Measurements from ENCODE around the gene PDE9A. TPM values are rescaled to one million over a fixed set of nuclear protein-coding genes. Genes with fewer than 3 reads are reported as not detected.

Gene PDE9A
- polyA plus RNA-seq, 1 donor, result 44.3 TPM

- DNase-seq, result no peak
Measured at GRCh38 chr21:42657676-42658319, 4.4 kb downstream of the PDE9A start.

- no peak for DNase-seq
Measured at GRCh38 chr21:42658320-42659105, 5.1 kb downstream of the PDE9A start.

- no peak for DNase-seq
Measured at GRCh38 chr21:42659416-42660117, 6.1 kb downstream of the PDE9A start.

- no peak for DNase-seq
Measured at GRCh38 chr21:42660118-42660470, 6.7 kb downstream of the PDE9A start.

GRCh38 chr21:42661688-42662429, 8.4 kb downstream of the PDE9A start:
- DNase-seq, result no peak

- DNase-seq, result no peak
Measured at GRCh38 chr21:42662430-42663199, 9.2 kb downstream of the PDE9A start.

GRCh38 chr21:42663200-42663750, 9.9 kb downstream of the PDE9A start:
- DNase-seq, result no peak

- no peak for DNase-seq
Measured at GRCh38 chr21:42663860-42664535, 10.6 kb downstream of the PDE9A start.

- no peak for DNase-seq
Measured at GRCh38 chr21:42664614-42665013, 11.2 kb downstream of the PDE9A start.

- no peak for DNase-seq
Measured at GRCh38 chr21:42665026-42665425, 11.6 kb downstream of the PDE9A start.

GRCh38 chr21:42665484-42665883, 12.1 kb downstream of the PDE9A start:
- DNase-seq, result no peak

GRCh38 chr21:42666023-42666747, 12.8 kb downstream of the PDE9A start:
- DNase-seq, result no peak

- no peak for DNase-seq
Measured at GRCh38 chr21:42666925-42667324, 13.5 kb downstream of the PDE9A start.

- DNase-seq, result no peak
Measured at GRCh38 chr21:42668298-42668992, 15.0 kb downstream of the PDE9A start.

- DNase-seq, result no peak
Measured at GRCh38 chr21:42669041-42669440, 15.6 kb downstream of the PDE9A start.

- no peak for DNase-seq
Measured at GRCh38 chr21:42670058-42670880, 16.8 kb downstream of the PDE9A start.

- no peak for DNase-seq
Measured at GRCh38 chr21:42670884-42671283, 17.5 kb downstream of the PDE9A start.

- DNase-seq, result no peak
Measured at GRCh38 chr21:42671778-42672593, 18.6 kb downstream of the PDE9A start.

Measured in left kidney (tissue), 2 donors.